ENCODE data around the gene SUGCT.
"Not testable (repeated sequence)": the region's sequence is repeated elsewhere in the genome, so short reads cannot be mapped to it uniquely, and the experiment has no call there.

SUGCT gene

DNA sequence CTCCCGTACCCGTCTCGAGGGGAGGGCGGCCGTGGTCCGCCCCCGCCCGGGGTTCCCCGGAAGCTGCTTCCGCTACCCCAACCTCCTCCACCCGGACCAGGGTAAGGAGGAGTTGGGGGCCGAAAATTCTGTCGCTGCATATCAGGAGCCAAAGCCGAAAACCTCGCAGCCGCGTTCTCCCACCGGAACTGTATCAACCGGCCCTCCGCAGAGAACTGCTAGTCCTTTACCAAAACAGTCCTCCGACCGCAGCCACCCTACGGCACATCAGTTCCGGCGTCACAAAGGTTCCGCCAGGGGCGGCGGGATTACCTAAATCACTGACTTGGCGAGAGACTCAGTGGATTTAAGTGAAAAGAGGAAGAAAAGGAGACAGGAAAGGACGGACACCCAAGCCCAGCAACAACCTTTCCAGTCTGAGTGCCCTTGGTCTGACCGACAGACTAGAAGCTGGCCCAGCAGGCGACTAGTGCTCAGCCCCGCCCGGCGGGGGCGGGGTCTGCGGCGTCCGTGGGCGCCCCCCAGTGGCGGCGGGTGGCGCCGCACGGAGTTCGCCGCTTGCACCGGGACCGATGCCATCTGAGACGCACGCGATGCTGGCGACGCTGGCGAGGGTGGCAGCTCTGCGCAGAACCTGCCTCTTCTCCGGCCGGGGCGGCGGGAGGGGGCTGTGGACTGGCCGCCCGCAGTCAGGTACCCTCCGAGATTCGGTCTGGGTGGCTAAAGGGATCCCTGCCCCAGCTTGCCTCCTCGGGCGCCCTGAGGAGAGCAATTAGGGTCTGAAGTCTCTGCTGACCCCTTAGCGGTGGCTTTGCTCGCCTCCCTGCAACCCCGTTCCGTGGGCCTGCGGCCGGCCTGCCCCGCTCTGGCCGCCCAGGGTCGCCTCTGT, at the start of gene SUGCT, which contains the start of gene MPLKIP:
Gene SUGCT, plus strand, starts transcription at position 578 of the 889 bp plus-strand sequence.
Gene MPLKIP, minus strand, starts transcription at position 195 of the 889 bp plus-strand sequence. Its CDS starts 55 bp downstream, at position 140.
- DNase-seq: peak; percentile 87

DNA sequence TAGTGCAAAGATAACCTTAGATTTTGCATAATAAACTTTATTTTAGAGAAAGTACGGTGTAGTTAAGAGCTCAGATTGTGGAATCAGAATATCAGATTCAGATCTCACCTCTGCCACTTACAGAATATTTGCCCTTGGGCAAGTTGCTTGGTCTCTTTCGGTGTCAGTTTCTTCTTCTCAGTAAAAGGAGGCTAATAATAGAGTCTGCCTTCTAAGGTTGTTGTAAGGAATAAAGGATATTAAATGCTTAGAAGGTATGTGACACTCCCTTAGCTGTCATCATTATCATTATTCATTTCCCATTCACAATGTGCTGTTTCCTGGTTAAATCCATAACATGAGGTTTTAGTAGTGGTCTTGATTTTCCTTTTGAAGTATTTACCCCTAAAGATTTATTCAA, 42.6 kb upstream of the SUGCT start:
- DNase-seq: no peak

DNA sequence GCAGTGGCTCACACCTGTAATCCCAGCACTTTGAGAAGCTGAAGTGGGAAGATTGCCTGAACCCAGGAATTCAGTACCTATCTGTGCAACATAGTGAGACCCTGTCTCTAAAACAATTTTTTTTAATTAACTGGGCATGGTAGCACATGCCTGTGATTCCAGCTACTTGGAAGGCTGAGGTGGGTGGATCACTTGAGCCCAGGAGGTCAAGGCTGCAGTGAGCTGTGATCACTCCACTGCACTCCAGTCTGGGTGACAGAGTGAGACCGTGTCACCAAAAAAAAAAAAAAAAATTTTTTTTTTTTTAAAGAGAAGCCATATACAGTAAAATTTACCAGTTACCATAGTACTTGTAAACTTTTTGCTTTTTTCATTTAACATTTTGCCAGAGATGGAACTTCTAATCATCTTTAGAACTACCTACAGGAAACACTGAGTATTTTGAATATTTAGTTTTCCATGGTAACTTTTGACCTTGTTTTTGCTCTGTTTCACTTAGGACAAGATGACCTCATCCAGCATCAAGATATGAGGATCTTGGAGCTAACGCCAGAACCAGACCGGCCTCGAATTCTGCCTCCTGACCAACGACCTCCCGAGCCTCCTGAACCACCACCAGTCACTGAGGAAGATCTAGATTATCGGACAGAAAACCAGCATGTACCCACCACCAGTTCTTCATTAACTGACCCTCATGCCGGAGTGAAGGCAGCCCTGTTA, 41.0 kb upstream of the SUGCT start:
- no peak for DNase-seq

DNA sequence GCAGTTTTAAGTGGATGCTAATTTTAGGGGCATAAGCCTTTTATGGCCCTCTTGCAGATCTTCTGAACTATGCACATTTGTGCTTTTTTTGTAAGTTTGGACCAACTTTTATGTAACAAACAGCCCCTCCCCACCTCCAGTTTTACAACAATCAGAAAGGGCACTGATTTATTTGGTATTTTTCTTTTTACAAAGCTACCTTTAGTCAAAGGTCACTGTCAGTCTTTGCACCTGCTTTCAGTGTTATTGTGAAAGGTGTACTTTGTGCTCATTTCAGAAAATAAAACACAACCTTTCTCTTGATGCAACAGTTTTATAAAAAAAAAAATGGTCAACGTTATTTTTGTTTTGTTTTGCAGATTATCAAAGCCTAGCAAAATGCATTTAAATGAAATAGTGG, 39.6 kb upstream of the SUGCT start:
- no peak for DNase-seq

DNA sequence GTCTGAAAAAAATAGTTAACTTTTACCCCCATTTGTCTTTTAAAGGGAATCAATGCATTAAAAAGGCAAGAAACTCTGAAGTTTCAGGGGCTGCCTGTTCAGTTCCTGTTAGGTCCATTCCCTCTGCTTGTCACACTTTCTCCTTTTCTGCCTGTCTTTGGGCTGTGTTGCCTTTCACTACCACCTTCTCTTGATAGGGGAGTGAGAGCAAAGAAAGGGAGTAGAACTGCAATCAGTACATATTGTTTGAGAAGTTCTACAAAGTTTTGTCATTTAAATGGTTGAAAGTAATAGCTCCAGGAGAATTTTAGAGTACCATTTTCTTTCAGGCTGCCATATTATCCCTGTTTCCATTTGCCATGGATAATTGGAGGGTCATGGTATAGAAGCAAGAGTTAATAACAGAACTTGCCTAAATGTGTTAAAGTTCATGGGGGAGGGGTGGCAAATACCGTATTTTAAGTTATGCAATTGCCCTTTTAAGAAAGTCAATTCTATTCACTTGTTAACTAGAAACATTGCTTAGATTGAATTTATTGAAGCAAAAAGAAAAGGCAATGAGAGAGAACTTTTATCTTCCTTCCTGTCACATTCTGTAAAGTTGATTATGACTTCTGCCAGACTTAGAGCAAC, 39.0 kb upstream of the SUGCT start:
- DNase-seq: no peak

DNA sequence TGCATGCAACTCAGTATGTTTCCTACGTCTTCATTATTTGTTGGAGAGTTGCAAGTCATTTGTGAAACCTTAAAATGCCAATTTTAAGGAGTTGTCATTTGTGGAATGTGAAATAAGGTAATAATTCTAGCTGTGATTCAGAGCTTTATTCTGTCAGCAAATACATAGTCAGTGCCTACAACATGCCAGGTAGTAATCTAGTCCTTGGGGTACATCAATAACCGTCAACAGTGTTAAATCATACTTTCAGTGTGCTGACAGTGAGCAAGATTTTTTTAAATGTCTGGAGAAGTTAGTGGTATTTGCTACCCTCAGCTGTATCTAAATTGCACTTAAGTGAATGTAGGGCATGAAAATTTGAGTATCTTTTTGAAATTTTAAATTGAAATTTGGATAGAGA, 37.1 kb upstream of the SUGCT start:
- no peak for DNase-seq

- DNase-seq: no peak
Observed at GRCh38 chr7:40098810-40099209, 36.0 kb upstream of the SUGCT start.

DNA sequence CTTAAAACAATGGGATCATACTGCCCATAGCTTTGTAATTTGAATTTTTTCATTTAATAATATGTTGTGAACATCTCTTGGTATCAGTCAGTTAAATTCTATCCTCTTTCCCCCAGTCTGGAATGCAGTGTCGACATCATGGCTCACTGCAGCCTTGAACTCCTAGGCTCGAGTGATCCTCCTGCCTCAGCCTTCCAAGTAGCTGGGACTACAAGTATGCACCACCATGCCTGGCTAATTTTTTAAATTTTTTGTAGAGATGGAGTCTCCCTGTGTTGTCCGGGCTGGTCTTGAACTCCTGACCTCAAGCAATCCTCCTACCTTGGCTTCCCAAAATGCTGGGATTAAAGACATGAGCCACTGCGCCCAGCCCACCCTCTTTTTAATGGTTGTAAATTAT, 35.0 kb upstream of the SUGCT start:
- DNase-seq: no peak

- DNase-seq: no peak
Observed at GRCh38 chr7:40101201-40101600, 33.6 kb upstream of the SUGCT start.

- DNase-seq: no peak
Observed at GRCh38 chr7:40102897-40103296, 31.9 kb upstream of the SUGCT start.

DNA sequence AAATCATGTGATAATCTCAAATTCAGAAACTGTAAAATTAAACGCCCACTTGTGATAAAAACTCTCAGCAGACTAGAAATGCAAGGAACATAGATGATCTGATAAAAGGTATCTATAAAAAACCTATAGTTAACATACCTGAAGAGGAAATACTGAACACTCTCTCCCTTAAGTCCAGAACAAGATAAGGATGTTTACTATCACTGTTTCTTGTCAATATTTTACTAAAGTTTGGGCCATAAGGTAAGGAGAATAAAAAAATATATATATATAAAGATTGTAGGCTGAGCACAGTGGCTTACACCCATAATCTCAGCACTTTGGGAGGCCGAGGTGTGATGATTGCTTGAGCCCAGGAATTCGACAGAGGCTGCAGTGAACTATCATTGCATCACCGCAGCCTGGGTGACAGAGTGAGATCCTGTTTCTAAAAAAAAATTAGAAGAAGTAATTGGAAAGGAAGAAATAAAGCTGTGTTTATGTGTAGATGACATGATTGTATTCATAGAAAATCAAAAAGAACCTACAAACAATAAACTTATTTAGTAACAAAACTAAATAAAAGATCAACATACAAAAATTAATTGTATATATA, 28.8 kb upstream of the SUGCT start:
- DNase-seq: no peak

DNA sequence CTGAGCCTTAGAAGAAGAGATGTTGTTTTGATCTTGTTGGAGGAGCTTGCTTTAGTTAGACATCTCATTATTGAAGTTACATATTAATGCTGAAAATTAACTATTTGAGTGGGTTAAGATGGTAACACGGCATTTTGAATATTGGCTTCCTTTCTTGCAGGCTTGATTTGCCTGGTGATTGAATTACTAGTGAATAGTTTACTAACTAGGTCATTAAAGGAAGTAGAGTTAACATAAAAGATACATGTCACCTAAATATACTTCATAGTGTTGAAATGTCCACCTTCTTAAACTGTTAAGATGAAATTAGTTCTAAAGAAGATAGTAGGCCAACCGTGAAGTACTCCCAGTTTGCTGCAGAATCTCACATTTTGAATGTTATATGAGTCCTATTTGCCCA, 18.9 kb upstream of the SUGCT start:
- no peak for DNase-seq

DNA sequence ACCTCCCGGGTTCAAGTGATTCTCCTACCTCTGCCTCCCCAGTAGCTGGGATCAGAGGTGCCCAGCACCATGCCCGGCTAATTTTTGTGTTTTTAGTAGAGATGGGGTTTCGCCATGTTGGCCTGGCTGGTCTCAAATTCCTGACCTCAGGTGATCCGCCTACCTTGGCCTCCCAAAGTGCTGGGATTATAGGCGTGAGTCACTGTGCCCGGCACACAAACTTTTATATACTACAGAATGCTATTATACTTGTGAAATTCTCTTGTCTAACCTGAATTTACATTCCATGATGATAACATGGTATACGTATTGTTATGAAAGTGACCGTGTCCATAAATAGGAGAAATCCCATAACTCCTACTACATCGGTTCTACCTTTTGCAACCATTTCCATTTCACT, 17.6 kb upstream of the SUGCT start:
- DNase-seq: not testable (repeated sequence)

- not testable (repeated sequence) for DNase-seq
Observed at GRCh38 chr7:40118201-40118600, 16.6 kb upstream of the SUGCT start.

- DNase-seq: no peak
Observed at GRCh38 chr7:40120020-40120419, 14.8 kb upstream of the SUGCT start.

DNA sequence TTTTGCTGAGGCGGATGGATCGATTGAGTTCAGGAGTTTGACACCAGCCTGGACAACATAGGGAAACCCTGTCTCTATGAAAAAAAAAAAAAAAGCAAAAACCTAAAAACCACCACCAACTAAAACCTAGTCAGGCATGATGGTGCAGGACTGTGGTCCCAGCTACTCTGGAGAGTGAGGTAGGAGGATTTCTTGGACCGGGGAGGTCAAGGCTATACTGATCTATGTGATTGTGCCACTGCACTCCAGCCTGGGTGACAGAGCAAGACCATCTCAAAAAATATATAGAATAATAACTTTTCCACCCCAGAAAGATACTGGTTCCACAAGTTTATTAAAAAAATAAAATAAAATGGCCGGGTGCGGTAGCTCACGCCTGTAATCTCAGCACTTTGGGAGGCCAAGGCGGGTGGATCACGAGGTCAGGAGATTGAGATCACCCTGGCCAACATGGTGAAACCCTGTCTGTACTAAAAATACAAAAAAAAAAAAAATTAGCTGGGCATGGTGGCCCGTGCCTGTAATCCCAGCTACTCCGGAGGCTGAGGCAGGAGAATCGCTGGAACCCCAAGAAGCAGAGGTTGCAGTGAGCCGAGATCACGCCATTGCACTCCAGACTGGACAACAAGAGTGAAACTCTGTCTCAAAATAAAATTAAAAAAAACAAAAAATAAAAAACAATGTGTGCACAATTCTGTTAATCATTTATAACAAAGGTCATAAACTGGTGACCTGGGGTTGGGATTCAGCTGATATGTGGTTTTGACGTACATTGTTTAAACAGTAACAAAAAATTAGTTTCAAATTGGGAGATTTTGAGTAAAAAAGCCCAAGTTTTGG, 12.5 kb upstream of the SUGCT start:
- DNase-seq: not testable (repeated sequence)

DNA sequence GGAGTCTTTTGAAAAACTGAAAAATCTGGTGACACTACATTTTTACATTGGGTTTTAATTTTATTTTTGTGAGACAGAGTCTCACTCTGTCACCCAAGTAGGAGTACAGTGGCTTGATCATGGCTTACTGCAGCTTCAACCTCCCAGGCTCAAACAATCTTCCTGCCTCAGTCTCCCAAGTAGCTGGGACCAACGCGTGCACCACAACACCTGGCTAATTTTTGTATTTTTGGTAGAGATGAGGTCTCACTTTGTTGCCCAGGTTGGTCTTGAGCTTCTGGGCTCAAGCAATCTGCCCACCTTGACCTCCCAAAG, 11.9 kb upstream of the SUGCT start:
- no peak for DNase-seq

DNA sequence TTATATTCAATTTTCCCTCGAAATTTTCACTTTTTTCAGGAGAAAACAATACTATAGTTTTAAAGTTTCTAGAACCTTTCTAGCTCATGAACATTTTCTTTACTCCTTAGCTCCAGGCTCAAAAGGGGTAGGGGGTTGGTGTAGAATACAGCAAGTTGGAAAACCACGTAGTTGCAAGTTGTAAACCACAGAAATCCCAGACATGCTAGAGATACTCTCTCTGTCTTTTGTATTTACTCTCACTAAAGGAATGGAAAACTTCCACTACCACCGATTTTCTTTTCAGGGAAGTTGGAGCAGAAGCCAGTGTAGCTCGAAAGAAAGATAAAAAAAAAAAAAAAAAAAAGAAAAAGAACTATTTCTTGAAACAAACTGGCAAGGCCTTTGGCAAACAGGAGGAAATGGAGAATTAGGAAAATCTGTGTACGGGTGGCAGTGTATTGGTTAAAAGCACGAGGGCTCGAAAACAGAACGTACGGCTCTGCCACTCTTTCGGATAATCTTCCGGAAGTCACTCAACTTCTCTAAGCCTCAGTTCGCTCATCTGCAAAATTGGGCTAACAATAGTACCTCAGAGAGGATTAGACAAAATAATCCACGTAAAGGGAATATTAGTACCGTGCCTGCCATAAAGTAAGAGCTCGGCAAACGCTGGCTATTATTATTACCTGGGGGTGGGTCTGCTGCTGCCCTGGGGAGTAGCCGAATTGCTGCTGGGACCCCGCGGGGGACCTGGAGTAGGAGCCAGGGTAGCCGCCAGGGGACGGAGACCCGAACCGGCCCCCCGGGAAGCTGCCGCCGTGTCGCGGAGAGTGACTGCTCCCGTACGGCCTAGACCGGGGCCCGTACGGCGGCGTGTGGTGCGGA, 1.0 kb upstream of the SUGCT start:
- peak; percentile 29 for DNase-seq

GRCh38 chr7:40135317-40135610, 459 bp downstream of the SUGCT start:
- DNase-seq: peak; percentile 10

GRCh38 chr7:40137563-40137962, 2.8 kb downstream of the SUGCT start:
- no peak for DNase-seq

- no peak for DNase-seq
Observed at GRCh38 chr7:40138973-40139372, 4.2 kb downstream of the SUGCT start.

- DNase-seq: not testable (repeated sequence)
Observed at GRCh38 chr7:40139891-40140290, 5.1 kb downstream of the SUGCT start.
